Spleen (tissue), 11 donors: Measurements from ENCODE around the gene RPL4. TPM values are rescaled to one million over a fixed set of nuclear protein-coding genes. Genes with fewer than 3 reads are reported as not detected.

Experiments
- DNase-seq: peaks from one replicate; pipeline ENCODE4 v3.0.0-alpha.2; 2020
- H3K27ac ChIP-seq, 8 donors: fragments of 200-600 bp; sonication (generic) in 7 of 8; 1 replicate in 4 of 8; 2 replicates in 4 of 8; pipeline versions ENCODE4 v1.5.0 to v1.8.0; 2016 to 2021; ENCODE audit warnings: inconsistent platforms in 4 of 8, mild to moderate bottlenecking in 4 of 8, moderate library complexity in 1 of 8
- H3K27me3 ChIP-seq, 7 donors: fragments of 200-600 bp; sonication (generic) in 6 of 7; replicated peaks in 1 of 7; 1 replicate in 4 of 7; 2 replicates in 3 of 7; pipeline versions ENCODE4 v1.5.0 to v1.8.0; 2016 to 2021; ENCODE audit warnings: inconsistent platforms in 3 of 7, mild to moderate bottlenecking in 1 of 7
- H3K36me3 ChIP-seq, 6 donors: fragments of 200-600 bp; sonication (generic) in 5 of 6; 1 replicate in 4 of 6; 2 replicates in 2 of 6; pipeline versions ENCODE4 v1.5.0 to v1.8.0; 2016 to 2021; ENCODE audit warnings: inconsistent platforms in 2 of 6
- H3K4me1 ChIP-seq, 6 donors: fragments of 200-600 bp; sonication (generic) in 5 of 6; 1 replicate in 3 of 6; 2 replicates in 3 of 6; pipeline versions ENCODE4 v1.5.0 to v1.8.0; 2016 to 2021; ENCODE audit warnings: inconsistent platforms in 3 of 6
- H3K4me3 ChIP-seq, 8 donors: fragments of 200-600 bp; sonication (generic) in 7 of 8; 1 replicate in 4 of 8; 2 replicates in 4 of 8; pipeline versions ENCODE4 v1.5.0 to v1.8.0; 2016 to 2021; ENCODE audit warnings: inconsistent platforms in 4 of 8, mild to moderate bottlenecking in 4 of 8, moderate library complexity in 2 of 8
- H3K9me3 ChIP-seq, 8 donors: fragments of 200-600 bp; sonication (generic) in 7 of 8; 1 replicate in 4 of 8; 2 replicates in 4 of 8; pipeline versions ENCODE4 v1.5.0 to v1.8.0; 2016 to 2021; ENCODE audit warnings: inconsistent platforms in 4 of 8
- POLR2A ChIP-seq, 3 donors: fragments of 450-650 bp; IDR thresholded peaks; one replicate each; pipeline ENCODE4 v1.5.1; 2017; ENCODE audit warnings: antibody characterized with exemption in 3 of 3, mild to moderate bottlenecking in 1 of 3
- POLR2AphosphoS5 ChIP-seq, 3 donors: sonication (generic); formaldehyde crosslinking; IDR thresholded peaks; one replicate each; pipeline ENCODE4 v1.5.1; 2017; ENCODE audit warnings: antibody characterized with exemption in 3 of 3
- WGBS, 5 donors: extraction: QIAGEN DNeasy Blood & Tissue Kit in 3 of 5; methylation state at CpG; one replicate each; pipeline versions ENCODE4 v1.1.5 to v1.1.7; 2013 to 2018; 5-methylcytosine and 5-hydroxymethylcytosine counted together
- intact Hi-C: fragments of 100-400 bp; cut with DNase I; formaldehyde crosslinking; loops from one replicate; pipeline ENCODE4 v1.15.0; 2023; ENCODE audit warnings: low total_unique reads
- polyA plus RNA-seq, 3 donors: library from polyadenylated mRNA; stranded (reverse); fragments of 200-250 nt; gene quantifications; one replicate each; pipeline ENCODE4 v1.2.1, GENCODE V29; 2013
- total RNA-seq, 7 donors: library from RNA; depleted of rRNA in 3 of 7; stranded (reverse); fragments of >200 nt in 3 of 7; fragmentation: NEBNext Ultra II Directional in 4 of 7; extraction: Animal tissue kit (Norgen Biotek cat#: 25700) in 4 of 7; gene quantifications; one replicate each; pipeline versions ENCODE4 v1.1.0 to v1.2.1, GENCODE V29; 2016 to 2021
- TF ChIP-seq, protein P1 (sequence below), 11 experiments: fragments of 200-600 bp in 7 of 11; fragments of 450-650 bp in 4 of 11; sonication (generic) in 4 of 11; IDR thresholded peaks in 8 of 11; conservative IDR thresholded peaks in 3 of 11; 1 replicate in 7 of 11; 2 replicates in 4 of 11; pipeline versions ENCODE4 v1.4.0 to v1.8.0; 2016 to 2021; ENCODE audit warnings: antibody characterized with exemption in 11 of 11, inconsistent platforms in 4 of 11, mild to moderate bottlenecking in 1 of 11
- donor health status: healthy with polysubstance abuse.
- donor health status: DM: no; HTN: no; CAD: no; lungs with moderate emphysema.
- donor health status: DM: no; HTN: no; CAD: no.
- donor health status: Bipolar disorder and iron deficiency.
- donor health status: healthy.
- donor health status: DM: no; HTN: no; CAD: no.
- donor health status: DM: yes; HTN: yes; CAD: no.

Gene RPL4
- total and polyA plus RNA-seq, 10 donors, result 1,508 to 4,384 (median 3,367) TPM

DNA sequence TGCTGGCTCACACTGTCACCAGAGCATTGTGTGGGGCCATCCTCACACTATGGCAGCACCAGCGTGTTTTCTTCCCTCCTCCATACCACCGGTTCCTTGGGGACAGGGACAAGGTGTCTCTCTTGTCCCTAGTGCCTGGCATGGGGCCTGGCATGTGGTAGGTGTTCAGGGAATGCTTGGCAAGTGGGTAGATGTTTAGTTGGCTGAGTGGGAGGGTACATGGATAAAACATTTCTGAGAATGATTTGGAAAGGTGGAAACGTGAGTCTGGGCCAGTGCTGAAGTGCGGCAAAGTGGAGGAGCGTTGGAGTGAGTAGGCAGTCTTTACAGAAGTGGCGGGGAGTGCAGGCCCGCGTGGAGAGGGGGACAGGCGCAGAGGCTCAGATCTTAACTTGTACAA is 22.1 kb downstream of the RPL4 start:
- no peak for TF ChIP-seq POLR2A (IDR thresholded peaks at IDR 0.05)
- TF ChIP-seq, protein P1, sequence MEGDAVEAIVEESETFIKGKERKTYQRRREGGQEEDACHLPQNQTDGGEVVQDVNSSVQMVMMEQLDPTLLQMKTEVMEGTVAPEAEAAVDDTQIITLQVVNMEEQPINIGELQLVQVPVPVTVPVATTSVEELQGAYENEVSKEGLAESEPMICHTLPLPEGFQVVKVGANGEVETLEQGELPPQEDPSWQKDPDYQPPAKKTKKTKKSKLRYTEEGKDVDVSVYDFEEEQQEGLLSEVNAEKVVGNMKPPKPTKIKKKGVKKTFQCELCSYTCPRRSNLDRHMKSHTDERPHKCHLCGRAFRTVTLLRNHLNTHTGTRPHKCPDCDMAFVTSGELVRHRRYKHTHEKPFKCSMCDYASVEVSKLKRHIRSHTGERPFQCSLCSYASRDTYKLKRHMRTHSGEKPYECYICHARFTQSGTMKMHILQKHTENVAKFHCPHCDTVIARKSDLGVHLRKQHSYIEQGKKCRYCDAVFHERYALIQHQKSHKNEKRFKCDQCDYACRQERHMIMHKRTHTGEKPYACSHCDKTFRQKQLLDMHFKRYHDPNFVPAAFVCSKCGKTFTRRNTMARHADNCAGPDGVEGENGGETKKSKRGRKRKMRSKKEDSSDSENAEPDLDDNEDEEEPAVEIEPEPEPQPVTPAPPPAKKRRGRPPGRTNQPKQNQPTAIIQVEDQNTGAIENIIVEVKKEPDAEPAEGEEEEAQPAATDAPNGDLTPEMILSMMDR (IDR thresholded peaks at IDR 0.05 in 8 of 11, conservative IDR thresholded peaks at IDR 0.05 in 3 of 11), result no peak
- no peak for TF ChIP-seq POLR2AphosphoS5 (IDR thresholded peaks at IDR 0.05)
- no peaks in the 10 kb centered on the region for H3K4me1 ChIP-seq
- H3K27ac ChIP-seq, result no peak overlapping the region
- DNase-seq, result no peak
- peaks cover 0 to 74% (median 36%) of the 10 kb centered on the region in 6 donors for H3K36me3 ChIP-seq
- no peaks in the 10 kb centered on the region for H3K27me3 ChIP-seq
- WGBS, 5 donors, result 90 to 99% (median 93%) methylated on average over 9 of the region's 9 CpGs
- no peak overlapping the region for H3K4me3 ChIP-seq
- no peaks in the 10 kb centered on the region for H3K9me3 ChIP-seq
- intact Hi-C loops, result no loop called here

GRCh38 chr15:66481107-66481856 is 23.4 kb downstream of the RPL4 start:
- 90 to 97% (median 92%) methylated on average over 10 of the region's 10 CpGs for WGBS, 5 donors
- H3K27me3 ChIP-seq, result no peaks in the 10 kb centered on the region
- intact Hi-C loops, result no loop called here
- H3K36me3 ChIP-seq, result peaks cover 0 to 72% (median 28%) of the 10 kb centered on the region in 6 donors
- H3K4me3 ChIP-seq, result no peak overlapping the region
- H3K9me3 ChIP-seq, result no peaks in the 10 kb centered on the region
- no peak for TF ChIP-seq POLR2A (IDR thresholded peaks at IDR 0.05)
- TF ChIP-seq, protein P1 (IDR thresholded peaks at IDR 0.05 in 8 of 11, conservative IDR thresholded peaks at IDR 0.05 in 3 of 11), result no peak
- TF ChIP-seq POLR2AphosphoS5 (IDR thresholded peaks at IDR 0.05), result no peak
- DNase-seq, result no peak
- no peak overlapping the region for H3K27ac ChIP-seq
- no peaks in the 10 kb centered on the region for H3K4me1 ChIP-seq

- Histone ChIP-seq H3K9me3 (no peaks in the 10 kb centered on the region), H3K4me1 (no peaks in the 10 kb centered on the region), H3K36me3 (peaks cover 0 to 67% (median 23%) of the 10 kb centered on the region in 6 donors), H3K27ac (no peak overlapping the region), H3K27me3 (no peaks in the 10 kb centered on the region), H3K4me3 (no peak overlapping the region)
- TF ChIP-seq POLR2AphosphoS5 (IDR thresholded peaks at IDR 0.05) (no peak), POLR2A (IDR thresholded peaks at IDR 0.05) (no peak)
- TF ChIP-seq, protein P1 (IDR thresholded peaks at IDR 0.05 in 8 of 11, conservative IDR thresholded peaks at IDR 0.05 in 3 of 11), result no peak
- DNase-seq, result no peak
- intact Hi-C loops, result no loop called here
- 82 to 95% (median 89%) methylated on average over 6 of the region's 6 CpGs for WGBS, 5 donors
Observed at GRCh38 chr15:66480267-66480666, 24.4 kb downstream of the RPL4 start.

- H3K27ac ChIP-seq, result no peak overlapping the region
- DNase-seq, result no peak
- no peaks in the 10 kb centered on the region for H3K27me3 ChIP-seq
- intact Hi-C loops, result no loop called here
- H3K36me3 ChIP-seq, result peaks cover 0 to 41% (median 9%) of the 10 kb centered on the region in 6 donors
- no peak overlapping the region for H3K4me3 ChIP-seq
- TF ChIP-seq, protein P1 (IDR thresholded peaks at IDR 0.05 in 8 of 11, conservative IDR thresholded peaks at IDR 0.05 in 3 of 11), result no peak
- TF ChIP-seq POLR2AphosphoS5 (IDR thresholded peaks at IDR 0.05) (no peak), POLR2A (IDR thresholded peaks at IDR 0.05) (no peak)
- 87 to 98% (median 96%) methylated on average over 2 of the region's 2 CpGs for WGBS, 5 donors
- peaks cover 0 to 11% (median 2%) of the 10 kb centered on the region in 6 donors for H3K4me1 ChIP-seq
- H3K9me3 ChIP-seq, result no peaks in the 10 kb centered on the region
Observed at GRCh38 chr15:66477011-66477410, 27.6 kb downstream of the RPL4 start.
